Activated naive CD4-positive, alpha-beta T cell (primary cell): ENCODE measurements around the gene TTC28.

Experiments
- DNase-seq, 4 experiments: peaks; one replicate each; lab custom pipeline; 2025; lab: John Stamatoyannopoulos, UW

Gene TTC28

GRCh38 chr22:28357193-28357592 is 322.4 kb downstream of the TTC28 start:
- DNase-seq: no peak

GRCh38 chr22:28351476-28351875 is 328.2 kb downstream of the TTC28 start:
- no peak for DNase-seq

DNA sequence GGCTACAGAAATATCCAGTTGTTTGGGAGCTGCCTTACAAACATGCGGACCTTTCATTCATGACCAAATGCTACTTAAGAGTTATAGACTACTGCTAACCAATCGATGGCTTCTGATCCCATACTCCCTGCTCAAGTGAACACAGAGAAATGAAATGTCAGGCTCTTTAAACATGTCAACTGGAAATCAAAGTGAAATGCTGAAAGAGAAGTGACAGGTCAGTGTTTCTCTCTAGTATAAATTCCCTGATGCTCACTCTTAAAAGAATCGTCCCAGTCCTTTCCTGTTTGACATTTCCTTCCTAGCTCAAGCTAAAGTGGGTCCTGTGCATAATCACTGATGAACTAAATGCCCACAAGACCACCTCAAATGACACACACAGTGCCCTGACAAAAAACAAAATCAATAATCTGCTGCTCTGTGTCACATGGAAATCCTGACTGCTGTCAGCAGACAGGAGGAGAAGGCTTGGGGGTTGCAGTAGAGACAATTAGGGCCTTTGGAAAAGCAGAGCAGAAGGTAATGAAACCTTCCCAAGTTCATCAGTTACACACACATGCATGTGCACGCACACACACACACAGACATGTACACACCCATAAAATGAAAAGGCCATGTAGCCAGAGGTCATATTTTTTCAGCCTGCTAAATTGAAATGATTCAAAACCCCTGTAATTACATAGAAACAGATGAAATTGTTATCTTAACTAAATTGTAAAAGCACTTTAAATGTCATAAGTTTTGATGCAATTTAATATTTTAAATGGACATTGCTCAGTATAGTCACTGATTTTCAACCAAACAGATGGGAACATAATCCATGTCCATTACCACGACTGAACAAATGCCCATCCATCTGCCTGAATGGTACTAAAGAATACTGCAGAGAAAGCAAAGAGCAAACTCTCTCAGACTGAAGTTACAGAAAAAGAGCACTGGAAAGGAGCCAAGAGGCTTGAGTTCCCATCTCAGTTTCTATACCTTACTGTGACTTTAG is 330.7 kb downstream of the TTC28 start:
- no peak for DNase-seq

DNA sequence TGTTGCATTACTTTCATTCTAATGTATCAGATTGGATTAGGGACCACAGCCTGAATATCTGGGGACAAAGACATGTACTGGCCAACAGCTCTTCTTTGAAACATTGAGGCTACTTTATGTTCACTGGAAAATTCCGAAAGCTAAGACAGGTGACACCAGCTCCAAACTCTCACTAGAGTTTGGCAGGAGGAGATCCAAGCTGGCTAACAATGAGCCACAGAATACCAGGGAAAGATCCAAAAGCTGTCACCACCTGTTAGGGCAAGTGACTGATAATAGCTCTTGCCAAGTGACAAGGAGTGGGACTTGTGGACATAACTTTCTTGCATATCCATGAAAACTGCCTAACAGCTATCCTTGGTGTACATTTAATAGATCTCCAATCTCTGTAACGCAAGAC is 333.3 kb downstream of the TTC28 start:
- DNase-seq: no peak

- DNase-seq: no peak
These were observed 334.5 kb downstream of the TTC28 start for GRCh38 chr22:28344918-28345703.

GRCh38 chr22:28341001-28341400 is 338.6 kb downstream of the TTC28 start:
- no peak for DNase-seq

DNA sequence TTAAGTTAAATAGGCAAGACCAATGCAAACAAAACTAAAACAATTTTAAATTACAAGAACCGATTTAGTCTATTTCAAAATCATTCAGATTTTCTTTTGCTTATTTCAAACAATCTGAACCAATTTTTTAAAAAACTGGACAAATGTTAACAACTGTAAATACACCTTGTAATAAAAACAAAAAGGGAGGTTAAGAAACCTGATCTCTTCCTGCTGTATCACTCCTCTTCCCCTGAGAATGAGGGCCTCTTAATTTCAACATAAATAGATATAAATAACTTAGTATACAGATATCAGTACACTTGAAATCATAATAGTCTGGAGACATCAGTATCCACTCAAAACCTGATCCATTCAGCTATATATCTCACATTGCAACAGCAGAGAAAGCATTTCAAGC is 346.6 kb downstream of the TTC28 start:
- DNase-seq: no peak

GRCh38 chr22:28332410-28332809 is 347.2 kb downstream of the TTC28 start:
- DNase-seq: no peak

DNA sequence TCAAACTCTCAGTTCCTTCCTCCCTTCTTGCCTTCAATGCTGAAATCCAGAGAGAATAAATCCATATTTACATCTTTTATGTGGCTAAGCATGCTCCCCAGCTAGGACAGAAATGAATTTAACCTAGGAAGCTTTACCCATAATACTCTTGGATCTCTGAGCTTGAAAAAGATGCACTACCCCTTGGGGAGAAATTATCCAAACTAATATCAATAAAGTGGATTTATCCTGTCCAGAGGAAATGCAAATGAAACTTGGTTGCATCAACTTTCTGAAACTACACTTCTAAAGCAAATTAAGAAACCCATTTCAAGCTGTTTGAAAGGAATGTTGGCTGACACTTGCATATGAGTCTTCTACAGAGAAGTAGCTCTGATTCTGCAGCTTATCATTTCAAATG is 347.9 kb downstream of the TTC28 start:
- DNase-seq: no peak

- no peak for DNase-seq
These were observed 350.2 kb downstream of the TTC28 start for GRCh38 chr22:28329186-28330073.

- DNase-seq: no peak
These were observed 350.9 kb downstream of the TTC28 start for GRCh38 chr22:28328756-28329155.

- DNase-seq: no peak
These were observed 363.6 kb downstream of the TTC28 start for GRCh38 chr22:28316014-28316413.

DNA sequence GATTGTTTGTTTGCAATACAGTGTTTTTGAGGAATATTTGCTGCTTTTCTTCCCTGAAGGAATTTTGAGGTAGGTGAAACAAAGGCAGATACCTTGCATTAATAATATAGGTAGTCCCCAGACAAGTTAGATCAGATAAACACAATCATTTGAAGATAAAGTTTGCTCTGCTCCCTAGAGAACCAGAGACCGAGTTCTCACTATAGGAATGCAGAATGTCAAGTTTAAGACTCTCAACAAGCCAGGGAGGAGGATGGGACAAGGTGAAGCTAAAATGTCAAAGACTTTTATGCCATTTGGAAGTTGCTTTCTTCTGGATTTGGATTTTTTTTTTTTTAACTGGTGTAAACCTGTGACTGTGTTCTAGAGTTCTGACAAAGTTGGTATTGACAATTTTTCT is 364.7 kb downstream of the TTC28 start:
- DNase-seq: no peak

- no peak for DNase-seq
These were observed 369.3 kb downstream of the TTC28 start for GRCh38 chr22:28310299-28310698.

GRCh38 chr22:28299753-28300152 is 379.9 kb downstream of the TTC28 start:
- DNase-seq: no peak

- no peak for DNase-seq
These were observed 380.3 kb downstream of the TTC28 start for GRCh38 chr22:28299309-28299708.

GRCh38 chr22:28297504-28297903 is 382.1 kb downstream of the TTC28 start:
- no peak for DNase-seq

- DNase-seq: no peak
These were observed 383.2 kb downstream of the TTC28 start for GRCh38 chr22:28296452-28296851.

DNA sequence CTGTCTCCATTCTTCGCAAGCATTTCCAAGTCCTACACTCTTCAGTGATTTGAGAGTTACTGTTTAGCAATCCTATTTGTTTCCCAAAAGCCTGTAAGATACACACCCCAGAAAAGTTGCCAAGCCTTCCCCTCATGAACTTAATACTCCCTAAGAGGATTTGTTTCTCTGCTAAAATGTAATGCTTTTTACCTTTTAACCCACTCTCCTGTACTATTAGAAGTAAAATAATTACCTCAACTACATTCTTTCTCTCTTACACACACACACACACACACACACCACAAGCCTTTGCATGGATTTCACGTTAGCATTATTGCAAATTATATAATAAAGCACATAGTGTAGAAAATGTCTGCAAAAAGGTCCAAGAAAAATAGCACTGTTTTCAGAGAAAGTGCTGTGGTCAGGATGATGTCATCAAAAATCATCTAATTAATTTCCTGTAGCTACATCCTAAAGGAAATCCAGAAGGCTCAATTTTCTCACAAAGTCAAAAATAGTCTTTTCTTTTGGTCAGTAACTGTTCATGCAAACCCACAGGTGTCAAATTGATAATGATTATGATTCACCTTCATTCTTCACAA is 396.5 kb downstream of the TTC28 start:
- DNase-seq: no peak

- DNase-seq: no peak
These were observed 397.1 kb downstream of the TTC28 start for GRCh38 chr22:28282405-28283067.

GRCh38 chr22:28279888-28280287 is 399.8 kb downstream of the TTC28 start:
- no peak for DNase-seq
